AG04450 (cell line): Measurements from ENCODE around the gene MESD. TPM values are rescaled to one million over a fixed set of nuclear protein-coding genes. Genes with fewer than 3 reads are reported as not detected.

Experiments
- CTCF ChIA-PET: fragments of 300-600, 350-600 bp; formaldehyde crosslinking; extraction: SDS; loops from one replicate; lab custom pipeline; 2022; ENCODE audit warnings: antibody characterized with exemption, inconsistent platforms; lab: Charles Lee
- POLR2A ChIA-PET: fragments of 350-600 bp; formaldehyde crosslinking; extraction: SDS; loops from one replicate; lab custom pipeline; 2021; ENCODE audit warnings: antibody characterized with exemption, inconsistent platforms; lab: Yijun Ruan, JAX
- DNase-seq: peaks from one replicate; pipeline ENCODE4 v3.0.0-alpha.2; 2011; ENCODE audit warnings: low read depth, low spot score
- H3K27ac ChIP-seq: one replicate; pipeline ENCODE4 v1.5.1; 2012; ENCODE audit warnings: low read depth, low read length, control low read depth
- H3K27me3 ChIP-seq: one replicate; pipeline ENCODE4 v1.6.0; 2012; ENCODE audit warnings: low read length; ENCODE audit not compliant: control insufficient read depth, insufficient read depth
- H3K4me3 ChIP-seq: 2 replicates; pipeline ENCODE4 v1.5.1; 2011; ENCODE audit warnings: mild to moderate bottlenecking, low read depth, low read length, control low read depth
- H3K9me3 ChIP-seq: 2 replicates; pipeline ENCODE4 v1.5.1; 2012; ENCODE audit warnings: low read length; ENCODE audit not compliant: control insufficient read depth, insufficient read depth
- polyA plus RNA-seq: library from polyadenylated mRNA; depleted of rRNA; stranded (reverse); fragments of >200 nt; gene quantifications from 2 replicates; pipeline ENCODE4 v1.2.3, GENCODE V29; 2011
- TF ChIP-seq, protein P1 (sequence below): IDR thresholded peaks from 2 replicates; pipeline ENCODE4 v1.5.1; 2011; ENCODE audit warnings: low read depth, low read length, control low read depth, inconsistent platforms

MESD gene
- polyA plus RNA-seq, 1 experiment: 23.9 TPM

DNA sequence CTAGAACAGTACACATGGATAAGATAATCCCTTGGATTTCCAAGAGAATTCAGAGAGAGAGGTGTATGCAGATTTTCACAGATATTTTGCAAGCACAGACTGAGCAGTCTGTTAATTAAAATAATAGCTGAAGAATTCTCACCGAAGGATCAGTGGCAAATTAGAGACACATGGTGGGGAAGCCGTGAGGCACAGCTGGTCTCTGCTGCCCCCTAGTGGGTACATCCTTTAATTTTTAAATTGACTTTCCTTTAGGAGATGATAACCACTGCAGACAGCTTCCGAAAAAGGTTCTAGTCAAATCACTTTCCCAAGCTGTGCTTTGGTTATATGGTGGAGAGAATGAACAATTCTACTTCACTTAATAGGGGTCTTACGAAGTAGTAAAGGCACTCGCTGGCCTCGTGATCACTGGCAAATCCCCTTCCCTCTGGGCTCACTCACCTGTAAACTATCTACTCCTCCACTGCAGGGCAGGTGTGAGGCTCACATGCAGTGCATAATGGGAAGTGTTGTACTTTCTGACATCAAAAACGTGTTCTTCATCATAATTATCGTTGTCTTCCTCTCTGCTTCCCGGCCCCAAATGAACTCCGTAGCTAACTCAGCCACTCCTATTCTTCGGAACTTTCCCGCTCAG, 19.5 kb downstream of the MESD start:
- CTCF ChIA-PET: interaction anchor here (0.6 to 5.6 kb wide), 33 partner anchors 9 to 552 kb away, joined by 3 to 51 read pairs (median 4); partner anchors contain the start of gene CEMIP
- no peak overlapping the region for H3K4me3 ChIP-seq
- no peak overlapping the region for H3K27ac ChIP-seq
- no peaks in the 10 kb centered on the region for H3K27me3 ChIP-seq
- POLR2A ChIA-PET: interaction anchor here (0.5 to 2.1 kb wide), 5 partner anchors 13 to 388 kb away, joined by 3 to 8 read pairs (median 4); no protein-coding TSS in a partner anchor
- DNase-seq: no peak
- H3K9me3 ChIP-seq: no peaks in the 10 kb centered on the region
- TF ChIP-seq, protein P1, sequence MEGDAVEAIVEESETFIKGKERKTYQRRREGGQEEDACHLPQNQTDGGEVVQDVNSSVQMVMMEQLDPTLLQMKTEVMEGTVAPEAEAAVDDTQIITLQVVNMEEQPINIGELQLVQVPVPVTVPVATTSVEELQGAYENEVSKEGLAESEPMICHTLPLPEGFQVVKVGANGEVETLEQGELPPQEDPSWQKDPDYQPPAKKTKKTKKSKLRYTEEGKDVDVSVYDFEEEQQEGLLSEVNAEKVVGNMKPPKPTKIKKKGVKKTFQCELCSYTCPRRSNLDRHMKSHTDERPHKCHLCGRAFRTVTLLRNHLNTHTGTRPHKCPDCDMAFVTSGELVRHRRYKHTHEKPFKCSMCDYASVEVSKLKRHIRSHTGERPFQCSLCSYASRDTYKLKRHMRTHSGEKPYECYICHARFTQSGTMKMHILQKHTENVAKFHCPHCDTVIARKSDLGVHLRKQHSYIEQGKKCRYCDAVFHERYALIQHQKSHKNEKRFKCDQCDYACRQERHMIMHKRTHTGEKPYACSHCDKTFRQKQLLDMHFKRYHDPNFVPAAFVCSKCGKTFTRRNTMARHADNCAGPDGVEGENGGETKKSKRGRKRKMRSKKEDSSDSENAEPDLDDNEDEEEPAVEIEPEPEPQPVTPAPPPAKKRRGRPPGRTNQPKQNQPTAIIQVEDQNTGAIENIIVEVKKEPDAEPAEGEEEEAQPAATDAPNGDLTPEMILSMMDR: peak; percentile 79

DNA sequence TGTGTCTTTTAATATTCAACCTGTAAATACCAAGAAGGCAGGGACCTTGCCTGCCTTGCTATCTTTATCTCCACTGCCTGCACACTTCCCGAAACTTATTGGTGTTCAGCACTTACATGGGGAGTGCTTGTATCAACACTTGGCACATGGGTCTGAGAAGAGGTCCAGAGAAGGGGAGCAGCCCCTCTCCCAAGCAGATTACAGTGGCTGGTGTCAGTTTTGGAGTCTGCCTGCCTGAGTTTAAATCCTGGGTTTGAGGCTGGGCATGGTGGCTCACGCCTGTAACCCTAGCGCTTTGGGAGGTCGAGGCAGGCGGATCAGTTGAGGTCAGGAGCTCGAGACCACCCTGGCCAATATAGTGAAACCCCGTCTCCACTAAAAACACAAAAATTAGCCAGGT, 20.3 kb downstream of the MESD start:
- TF ChIP-seq, protein P1: no peak
- Histone ChIP-seq H3K9me3 (no peaks in the 10 kb centered on the region), H3K27ac (no peak overlapping the region), H3K27me3 (no peaks in the 10 kb centered on the region), H3K4me3 (no peak overlapping the region)
- CTCF ChIA-PET: interaction anchor here (0.6 to 5.6 kb wide), 31 partner anchors 8 to 551 kb away, joined by 3 to 51 read pairs (median 4); partner anchors contain the start of gene CEMIP
- DNase-seq: no peak
- POLR2A ChIA-PET: interaction anchor here (1.2 to 2.1 kb wide), 2 partner anchors 12 to 190 kb away, joined by 4 to 8 read pairs; no protein-coding TSS in a partner anchor

DNA sequence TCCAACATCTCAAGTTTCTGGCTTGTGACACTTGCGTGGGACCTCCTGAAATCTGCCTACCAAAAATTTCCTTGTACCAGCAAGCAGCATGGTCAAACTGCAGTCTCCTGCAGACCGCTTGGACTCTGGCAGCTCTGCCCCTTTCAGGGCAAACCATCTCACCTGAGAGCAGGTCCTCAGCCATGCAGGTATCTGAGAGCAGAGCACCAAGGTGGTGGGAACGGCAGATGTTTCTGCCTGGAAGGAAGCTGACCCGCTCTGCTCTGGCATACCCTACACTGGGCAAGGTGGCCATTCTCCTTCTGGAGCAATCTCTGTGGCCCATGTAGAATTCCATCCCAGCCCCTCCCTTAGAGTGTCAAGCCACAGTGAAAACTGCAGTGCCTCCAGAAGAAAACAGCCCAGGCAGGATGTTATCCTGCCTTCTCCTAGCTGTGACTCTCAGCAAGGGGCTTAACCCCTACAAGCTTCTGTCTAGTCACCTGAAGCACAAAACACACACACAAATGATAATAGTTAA, 21.6 kb downstream of the MESD start:
- TF ChIP-seq, protein P1: no peak
- Histone ChIP-seq H3K27ac (peak overlapping the region; percentile 47), H3K9me3 (no peaks in the 10 kb centered on the region), H3K27me3 (no peaks in the 10 kb centered on the region), H3K4me3 (no peak overlapping the region)
- no peak for DNase-seq
- POLR2A ChIA-PET: interaction anchor here (0.7 to 1.2 kb wide), 5 partner anchors 16 to 512 kb away, joined by 3 read pairs; partner anchors contain the start of gene CEMIP
- CTCF ChIA-PET: interaction anchor here (1.0 to 5.6 kb wide), 10 partner anchors 8 to 511 kb away, joined by 3 to 51 read pairs (median 16); partner anchors contain the start of gene CEMIP

DNA sequence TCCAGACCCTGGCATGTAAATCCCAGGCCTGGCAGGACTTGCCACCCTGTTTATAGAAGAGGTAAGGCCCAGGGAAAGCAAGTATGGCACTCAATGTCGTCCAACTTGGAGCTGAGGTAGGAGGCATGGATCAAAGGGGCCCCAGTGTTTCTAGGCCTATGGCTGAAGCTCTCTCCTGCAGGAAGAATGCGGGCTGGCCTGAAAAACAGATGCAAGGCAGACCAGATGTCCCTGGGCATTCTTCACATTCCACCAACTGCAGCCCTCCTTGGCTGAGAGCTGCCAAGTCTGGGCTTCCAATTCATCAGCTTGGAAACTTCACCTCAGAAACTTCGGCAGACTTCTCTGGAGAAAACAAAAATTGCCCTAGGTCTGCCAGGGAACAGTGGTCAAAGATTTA, 22.2 kb downstream of the MESD start:
- CTCF ChIA-PET: interaction anchor here (0.7 to 5.6 kb wide), 7 partner anchors 10 to 511 kb away, joined by 3 to 51 read pairs (median 24); partner anchors contain the start of gene CEMIP
- H3K27ac ChIP-seq: peak overlapping the region; percentile 47
- H3K27me3 ChIP-seq: no peaks in the 10 kb centered on the region
- TF ChIP-seq, protein P1: no peak
- H3K9me3 ChIP-seq: no peaks in the 10 kb centered on the region
- peak; percentile 72 for DNase-seq
- POLR2A ChIA-PET: interaction anchor here (0.7 to 1.2 kb wide), 5 partner anchors 15 to 512 kb away, joined by 3 read pairs; partner anchors contain the start of gene CEMIP
- no peak overlapping the region for H3K4me3 ChIP-seq
